ENCODE data around the gene CDK11A.

DNA sequence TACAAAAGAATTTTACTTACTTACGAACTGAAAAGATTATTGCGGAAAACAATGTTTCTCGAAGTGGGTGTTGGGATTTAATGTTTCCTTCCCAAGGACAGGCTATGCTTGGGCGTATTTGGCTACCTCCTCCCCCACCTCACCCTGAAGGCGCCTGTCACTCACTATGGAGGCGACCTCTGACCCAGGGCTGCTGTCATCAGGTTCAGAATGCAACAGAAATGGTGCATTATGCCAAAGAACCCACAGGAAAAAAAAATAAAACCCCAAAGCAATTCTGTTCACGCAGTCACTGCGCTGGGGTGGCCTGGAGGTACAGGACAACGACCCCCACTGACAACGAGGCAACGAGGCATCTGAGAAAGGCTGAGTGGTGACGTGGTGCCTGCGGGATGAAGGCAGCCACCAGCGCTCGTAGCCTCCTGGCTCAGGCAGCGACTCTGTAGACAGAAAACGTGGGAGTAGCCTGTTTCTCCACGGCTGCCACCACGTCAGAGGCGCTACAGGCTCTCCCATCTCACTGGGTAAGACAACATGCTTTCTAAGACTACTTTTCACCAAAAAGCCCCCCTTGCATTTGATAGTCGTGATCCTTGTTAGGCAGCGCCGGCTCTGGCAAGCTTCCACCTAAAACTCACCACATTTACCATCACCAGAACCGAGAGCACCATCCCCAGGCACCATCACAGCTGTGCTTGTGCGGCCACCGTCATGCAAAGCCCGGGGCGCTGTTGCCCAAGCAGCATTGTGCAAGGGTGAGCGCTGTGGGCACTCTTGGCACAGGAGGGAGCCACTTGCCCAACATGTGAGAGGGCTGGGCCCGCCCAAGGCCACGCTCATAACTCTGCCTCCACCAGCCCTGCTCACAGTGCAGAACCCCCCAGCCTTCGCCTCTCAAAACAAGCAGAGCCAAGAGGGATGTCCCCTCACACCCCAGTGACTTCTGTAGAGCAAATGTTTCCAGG is 39.8 kb upstream of the CDK11A start:
- TF ChIP-seq, protein P1, sequence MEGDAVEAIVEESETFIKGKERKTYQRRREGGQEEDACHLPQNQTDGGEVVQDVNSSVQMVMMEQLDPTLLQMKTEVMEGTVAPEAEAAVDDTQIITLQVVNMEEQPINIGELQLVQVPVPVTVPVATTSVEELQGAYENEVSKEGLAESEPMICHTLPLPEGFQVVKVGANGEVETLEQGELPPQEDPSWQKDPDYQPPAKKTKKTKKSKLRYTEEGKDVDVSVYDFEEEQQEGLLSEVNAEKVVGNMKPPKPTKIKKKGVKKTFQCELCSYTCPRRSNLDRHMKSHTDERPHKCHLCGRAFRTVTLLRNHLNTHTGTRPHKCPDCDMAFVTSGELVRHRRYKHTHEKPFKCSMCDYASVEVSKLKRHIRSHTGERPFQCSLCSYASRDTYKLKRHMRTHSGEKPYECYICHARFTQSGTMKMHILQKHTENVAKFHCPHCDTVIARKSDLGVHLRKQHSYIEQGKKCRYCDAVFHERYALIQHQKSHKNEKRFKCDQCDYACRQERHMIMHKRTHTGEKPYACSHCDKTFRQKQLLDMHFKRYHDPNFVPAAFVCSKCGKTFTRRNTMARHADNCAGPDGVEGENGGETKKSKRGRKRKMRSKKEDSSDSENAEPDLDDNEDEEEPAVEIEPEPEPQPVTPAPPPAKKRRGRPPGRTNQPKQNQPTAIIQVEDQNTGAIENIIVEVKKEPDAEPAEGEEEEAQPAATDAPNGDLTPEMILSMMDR (IDR thresholded peaks at IDR 0.05) = no peak
- TF ChIP-seq POLR2A (IDR thresholded peaks at IDR 0.05) = no peak
- peak; percentile 26 to 83 (median 80) for TF ChIP-seq POLR2AphosphoS5 (IDR thresholded peaks at IDR 0.05)

Data from breast epithelium (tissue), 3 donors.